T-helper 1 cell treated with Interleukin-12 subunit alpha and Interleukin-12 subunit beta and Interleukin-4 antibody, amounts not matched to agents 30 μg/mL and 1 μg/mL, for 36 hours (primary cell): ENCODE results near the gene KNDC1.

ENCODE experiments used
- H3K27ac Mint-ChIP-seq: one replicate; pipeline ENCODE4 v1.8.0; 2021; ENCODE audit warnings: mild to moderate bottlenecking, mixed read lengths
- H3K27me3 Mint-ChIP-seq: one replicate; pipeline ENCODE4 v1.8.0; 2021; ENCODE audit warnings: low read depth, mixed read lengths
- H3K36me3 Mint-ChIP-seq: one replicate; pipeline ENCODE4 v1.8.0; 2021; ENCODE audit warnings: low read depth, mixed read lengths
- H3K4me1 Mint-ChIP-seq: one replicate; pipeline ENCODE4 v1.8.0; 2021; ENCODE audit warnings: low read depth, mixed read lengths
- H3K4me3 Mint-ChIP-seq: one replicate; pipeline ENCODE4 v1.8.0; 2021; ENCODE audit warnings: mild to moderate bottlenecking, moderate library complexity, mixed read lengths
- H3K9me3 Mint-ChIP-seq: one replicate; pipeline ENCODE4 v1.8.0; 2021; ENCODE audit warnings: mixed read lengths

Gene KNDC1

GRCh38 chr10:133121479-133121878 lies 38.5 kb upstream of the KNDC1 start:
- Mint-ChIP-seq H3K27me3 (peaks cover 8% of the 10 kb centered on the region), H3K36me3 (no peaks in the 10 kb centered on the region), H3K27ac (no peak overlapping the region), H3K4me1 (peaks cover 5% of the 10 kb centered on the region), H3K4me3 (no peak overlapping the region), H3K9me3 (peaks cover 20% of the 10 kb centered on the region)

- Mint-ChIP-seq H3K27me3 (peaks cover 8% of the 10 kb centered on the region), H3K4me3 (no peak overlapping the region), H3K36me3 (no peaks in the 10 kb centered on the region), H3K4me1 (peaks cover 5% of the 10 kb centered on the region), H3K27ac (no peak overlapping the region), H3K9me3 (peaks cover 20% of the 10 kb centered on the region)
Measured at GRCh38 chr10:133122171-133122935, 37.7 kb upstream of the KNDC1 start.

GRCh38 chr10:133123050-133123745 lies 36.8 kb upstream of the KNDC1 start:
- H3K4me1 Mint-ChIP-seq = peaks cover 5% of the 10 kb centered on the region
- no peak overlapping the region for H3K4me3 Mint-ChIP-seq
- H3K27me3 Mint-ChIP-seq = peaks cover 8% of the 10 kb centered on the region
- H3K27ac Mint-ChIP-seq = no peak overlapping the region
- peaks cover 18% of the 10 kb centered on the region for H3K9me3 Mint-ChIP-seq
- no peaks in the 10 kb centered on the region for H3K36me3 Mint-ChIP-seq

GRCh38 chr10:133123746-133124356 lies 36.2 kb upstream of the KNDC1 start:
- Mint-ChIP-seq H3K36me3 (no peaks in the 10 kb centered on the region), H3K9me3 (peaks cover 13% of the 10 kb centered on the region), H3K27me3 (peaks cover 8% of the 10 kb centered on the region), H3K4me3 (no peak overlapping the region), H3K27ac (no peak overlapping the region), H3K4me1 (peaks cover 5% of the 10 kb centered on the region)

GRCh38 chr10:133124357-133125211 lies 35.4 kb upstream of the KNDC1 start:
- Mint-ChIP-seq H3K27me3 (peaks cover 8% of the 10 kb centered on the region), H3K4me3 (no peak overlapping the region), H3K9me3 (peaks cover 6% of the 10 kb centered on the region), H3K36me3 (no peaks in the 10 kb centered on the region), H3K27ac (no peak overlapping the region), H3K4me1 (peaks cover 5% of the 10 kb centered on the region)

- Mint-ChIP-seq H3K4me1 (peaks cover 5% of the 10 kb centered on the region), H3K36me3 (no peaks in the 10 kb centered on the region), H3K9me3 (no peaks in the 10 kb centered on the region), H3K4me3 (no peak overlapping the region), H3K27me3 (peaks cover 8% of the 10 kb centered on the region), H3K27ac (no peak overlapping the region)
Measured at GRCh38 chr10:133125901-133126300, 34.1 kb upstream of the KNDC1 start.

- no peaks in the 10 kb centered on the region for H3K9me3 Mint-ChIP-seq
- no peak overlapping the region for H3K27ac Mint-ChIP-seq
- no peaks in the 10 kb centered on the region for H3K36me3 Mint-ChIP-seq
- peaks cover 5% of the 10 kb centered on the region for H3K4me1 Mint-ChIP-seq
- H3K4me3 Mint-ChIP-seq = no peak overlapping the region
- peaks cover 8% of the 10 kb centered on the region for H3K27me3 Mint-ChIP-seq
Measured at GRCh38 chr10:133126431-133127290, 33.4 kb upstream of the KNDC1 start.

GRCh38 chr10:133127291-133128125 lies 32.5 kb upstream of the KNDC1 start:
- H3K27me3 Mint-ChIP-seq = peaks cover 8% of the 10 kb centered on the region
- H3K4me1 Mint-ChIP-seq = peaks cover 5% of the 10 kb centered on the region
- no peaks in the 10 kb centered on the region for H3K9me3 Mint-ChIP-seq
- no peak overlapping the region for H3K27ac Mint-ChIP-seq
- H3K4me3 Mint-ChIP-seq = no peak overlapping the region
- no peaks in the 10 kb centered on the region for H3K36me3 Mint-ChIP-seq

GRCh38 chr10:133128126-133129070 lies 31.6 kb upstream of the KNDC1 start:
- no peak overlapping the region for H3K27ac Mint-ChIP-seq
- no peaks in the 10 kb centered on the region for H3K36me3 Mint-ChIP-seq
- no peak overlapping the region for H3K4me3 Mint-ChIP-seq
- peaks cover 3% of the 10 kb centered on the region for H3K4me1 Mint-ChIP-seq
- H3K27me3 Mint-ChIP-seq = peaks cover 4% of the 10 kb centered on the region
- H3K9me3 Mint-ChIP-seq = no peaks in the 10 kb centered on the region

- H3K27me3 Mint-ChIP-seq = peaks cover 4% of the 10 kb centered on the region
- no peaks in the 10 kb centered on the region for H3K36me3 Mint-ChIP-seq
- peaks cover 3% of the 10 kb centered on the region for H3K4me1 Mint-ChIP-seq
Measured at GRCh38 chr10:133129071-133129858, 30.8 kb upstream of the KNDC1 start.

GRCh38 chr10:133129859-133130495 lies 30.0 kb upstream of the KNDC1 start:
- Mint-ChIP-seq H3K9me3 (no peaks in the 10 kb centered on the region), H3K4me3 (no peak overlapping the region), H3K36me3 (no peaks in the 10 kb centered on the region), H3K27ac (no peak overlapping the region), H3K27me3 (peaks cover 2% of the 10 kb centered on the region), H3K4me1 (peaks cover 2% of the 10 kb centered on the region)

More at GRCh38 chr10:133129071-133129858, 30.8 kb upstream of the KNDC1 start:
- Mint-ChIP-seq H3K9me3 (no peaks in the 10 kb centered on the region), H3K4me3 (no peak overlapping the region), H3K27ac (no peak overlapping the region)
